ENCODE results near the gene SYNC. TPM values are rescaled to one million over a fixed set of nuclear protein-coding genes. Genes with fewer than 3 reads are reported as not detected.

SYNC gene
- total and polyA plus RNA-seq, 9 of the 15 experiments (the other 6 are each of a cell fraction or from before 2014, with no cell fraction given): 0.49 to 1.1 (median 0.87) TPM

DNA sequence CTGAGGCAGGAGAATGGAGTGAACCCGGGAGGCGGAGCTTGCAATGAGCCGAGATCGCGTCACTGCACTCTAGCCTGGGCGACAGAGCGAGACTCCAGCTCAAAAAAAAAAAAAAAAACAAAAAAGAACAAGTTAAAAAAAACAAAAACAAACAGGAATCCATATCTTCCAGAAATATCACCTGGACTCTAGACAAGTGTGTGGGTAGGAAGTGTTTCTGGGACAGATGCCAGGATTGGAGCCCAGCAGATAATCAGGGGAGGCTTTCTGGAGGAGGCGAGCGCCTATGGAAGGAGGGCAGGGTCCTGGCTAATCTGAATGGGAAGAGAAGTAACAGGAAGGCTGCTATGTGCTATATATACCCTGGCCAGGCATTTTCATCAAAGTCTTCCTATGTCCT lies 43.6 kb upstream of the SYNC start (continued):
- TF ChIP-seq, protein P1, sequence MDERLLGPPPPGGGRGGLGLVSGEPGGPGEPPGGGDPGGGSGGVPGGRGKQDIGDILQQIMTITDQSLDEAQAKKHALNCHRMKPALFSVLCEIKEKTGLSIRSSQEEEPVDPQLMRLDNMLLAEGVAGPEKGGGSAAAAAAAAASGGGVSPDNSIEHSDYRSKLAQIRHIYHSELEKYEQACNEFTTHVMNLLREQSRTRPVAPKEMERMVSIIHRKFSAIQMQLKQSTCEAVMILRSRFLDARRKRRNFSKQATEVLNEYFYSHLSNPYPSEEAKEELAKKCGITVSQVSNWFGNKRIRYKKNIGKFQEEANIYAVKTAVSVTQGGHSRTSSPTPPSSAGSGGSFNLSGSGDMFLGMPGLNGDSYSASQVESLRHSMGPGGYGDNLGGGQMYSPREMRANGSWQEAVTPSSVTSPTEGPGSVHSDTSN (CRISPR knock-in tag; IDR thresholded peaks at IDR 0.05; ENCODE audit: low read depth): no peak
- TF ChIP-seq, protein P1 (tag; conservative IDR thresholded peaks at IDR 0.05; ENCODE audit: low read depth): no peak
- no peak for TF ChIP-seq ZNF146 (CRISPR knock-in tag; IDR thresholded peaks at IDR 0.05; ENCODE audit: unreplicated experiment)
- TF ChIP-seq CTBP1 (IDR thresholded peaks at IDR 0.05; ENCODE audit: borderline replicate concordance): 0 out of 2 replicates have a peak, but pooled peaks have one; percentile 20
- no peak for TF ChIP-seq ZNF695 (CRISPR knock-in tag; IDR thresholded peaks at IDR 0.05)
- TF ChIP-seq ZNF232 (CRISPR knock-in tag; IDR thresholded peaks at IDR 0.05): no peak
- no peak for TF ChIP-seq PRPF4 (IDR thresholded peaks at IDR 0.05; ENCODE audit: insufficient read depth, low read depth, low read length, poor library complexity, severe bottlenecking)
- TF ChIP-seq SMAD1 (IDR thresholded peaks at IDR 0.05; ENCODE audit: low read depth, low read length, partially characterized antibody): no peak
- TF ChIP-seq ATF1 (CRISPR knock-in tag; IDR thresholded peaks at IDR 0.05): no peak
- TF ChIP-seq ATF1 (tag; IDR thresholded peaks at IDR 0.05): 0 out of 2 replicates have a peak, but pooled peaks have one; percentile 8
- no peak for TF ChIP-seq SRSF1 (IDR thresholded peaks at IDR 0.05; ENCODE audit: low read depth, low read length)
- TF ChIP-seq TAF15 (IDR thresholded peaks at IDR 0.05; ENCODE audit: low read depth, low read length): no peak
- peak; percentile 62 for TF ChIP-seq ZNF121 (CRISPR knock-in tag; conservative IDR thresholded peaks at IDR 0.05)
- peak; percentile 70; the same call in 1 of the 2 replicates for TF ChIP-seq ESRRA (IDR thresholded peaks at IDR 0.05; ENCODE audit: borderline replicate concordance, low read depth)
- TF ChIP-seq PHB (CRISPR knock-in tag; IDR thresholded peaks at IDR 0.05): no peak
- no peak for TF ChIP-seq CCNT2 (IDR thresholded peaks at IDR 0.05; ENCODE audit: borderline replicate concordance, extremely low read depth, insufficient read length, low read depth, low read length)
- TF ChIP-seq, protein P2, sequence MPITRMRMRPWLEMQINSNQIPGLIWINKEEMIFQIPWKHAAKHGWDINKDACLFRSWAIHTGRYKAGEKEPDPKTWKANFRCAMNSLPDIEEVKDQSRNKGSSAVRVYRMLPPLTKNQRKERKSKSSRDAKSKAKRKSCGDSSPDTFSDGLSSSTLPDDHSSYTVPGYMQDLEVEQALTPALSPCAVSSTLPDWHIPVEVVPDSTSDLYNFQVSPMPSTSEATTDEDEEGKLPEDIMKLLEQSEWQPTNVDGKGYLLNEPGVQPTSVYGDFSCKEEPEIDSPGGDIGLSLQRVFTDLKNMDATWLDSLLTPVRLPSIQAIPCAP (CRISPR knock-in tag; IDR thresholded peaks at IDR 0.05; ENCODE audit: borderline replicate concordance): no peak
- no peak for TF ChIP-seq ZNF586 (CRISPR knock-in tag; conservative IDR thresholded peaks at IDR 0.05)
- peak; percentile 31; the same call in 1 of the 2 replicates for TF ChIP-seq ARID1B (IDR thresholded peaks at IDR 0.05)
- no peak for TF ChIP-seq POLR3G (IDR thresholded peaks at IDR 0.05; ENCODE audit: extremely low read depth, insufficient read length, insufficient replicate concordance)
- TF ChIP-seq, protein P3, sequence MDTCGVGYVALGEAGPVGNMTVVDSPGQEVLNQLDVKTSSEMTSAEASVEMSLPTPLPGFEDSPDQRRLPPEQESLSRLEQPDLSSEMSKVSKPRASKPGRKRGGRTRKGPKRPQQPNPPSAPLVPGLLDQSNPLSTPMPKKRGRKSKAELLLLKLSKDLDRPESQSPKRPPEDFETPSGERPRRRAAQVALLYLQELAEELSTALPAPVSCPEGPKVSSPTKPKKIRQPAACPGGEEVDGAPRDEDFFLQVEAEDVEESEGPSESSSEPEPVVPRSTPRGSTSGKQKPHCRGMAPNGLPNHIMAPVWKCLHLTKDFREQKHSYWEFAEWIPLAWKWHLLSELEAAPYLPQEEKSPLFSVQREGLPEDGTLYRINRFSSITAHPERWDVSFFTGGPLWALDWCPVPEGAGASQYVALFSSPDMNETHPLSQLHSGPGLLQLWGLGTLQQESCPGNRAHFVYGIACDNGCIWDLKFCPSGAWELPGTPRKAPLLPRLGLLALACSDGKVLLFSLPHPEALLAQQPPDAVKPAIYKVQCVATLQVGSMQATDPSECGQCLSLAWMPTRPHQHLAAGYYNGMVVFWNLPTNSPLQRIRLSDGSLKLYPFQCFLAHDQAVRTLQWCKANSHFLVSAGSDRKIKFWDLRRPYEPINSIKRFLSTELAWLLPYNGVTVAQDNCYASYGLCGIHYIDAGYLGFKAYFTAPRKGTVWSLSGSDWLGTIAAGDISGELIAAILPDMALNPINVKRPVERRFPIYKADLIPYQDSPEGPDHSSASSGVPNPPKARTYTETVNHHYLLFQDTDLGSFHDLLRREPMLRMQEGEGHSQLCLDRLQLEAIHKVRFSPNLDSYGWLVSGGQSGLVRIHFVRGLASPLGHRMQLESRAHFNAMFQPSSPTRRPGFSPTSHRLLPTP (IDR thresholded peaks at IDR 0.05; ENCODE audit: borderline replicate concordance, extremely low read depth, insufficient read length): peak; percentile 64
- TF ChIP-seq NFIC (IDR thresholded peaks at IDR 0.05): peak; percentile 92
- TF ChIP-seq ZNF41 (CRISPR knock-in tag; conservative IDR thresholded peaks at IDR 0.05): no peak
- peak; percentile 100 for TF ChIP-seq ZFP36 (IDR thresholded peaks at IDR 0.05; ENCODE audit: low read depth, low read length, partially characterized antibody)
- no peak for TF ChIP-seq ZNF24 (IDR thresholded peaks at IDR 0.05)
- TF ChIP-seq ZNF507 (tag; conservative IDR thresholded peaks at IDR 0.05): no peak

Measured in K562 (cell line).